Endothelial cell of umbilical vein (primary cell): ENCODE results near the gene MYO1B. TPM values are rescaled to one million over a fixed set of nuclear protein-coding genes. Genes with fewer than 3 reads are reported as not detected.

Experiments
- BruUV-seq: library from RNA; stranded (reverse); fragments of 400-500 nt; replicated peaks from 2 replicates; lab custom pipeline; 2021; lab: Mats Ljungman, UMichigan
- CTCF ChIA-PET: fragments of 300-600, 350-600 bp; sonication (Branson Sonifier 250); formaldehyde crosslinking; loops from one replicate; lab custom pipeline; 2021; ENCODE audit warnings: antibody characterized with exemption, inconsistent platforms; lab: Charles Lee
- POLR2A ChIA-PET: fragments of 300-600, 350-600 bp; sonication (Branson Sonifier 250); formaldehyde crosslinking; loops from one replicate; lab custom pipeline; 2021; ENCODE audit warnings: antibody characterized with exemption, inconsistent platforms; lab: Charles Lee
- DNase-seq: peaks from one replicate; pipeline ENCODE4 v3.0.0-alpha.2; 2011; ENCODE audit warnings: low read depth, low spot score
- FAIRE-seq: peaks from 2 replicates; lab custom pipeline; 2011; peaks lifted over from hg19 to GRCh38; lab: Jason Lieb, UNC
- H2AFZ ChIP-seq: 2 replicates; pipeline ENCODE4 v1.6.0; 2012; ENCODE audit warnings: low read depth, low read length, control low read depth, inconsistent platforms
- H3K27ac ChIP-seq: 2 replicates; pipeline ENCODE4 v1.5.1; 2011; ENCODE audit warnings: low read depth, mild to moderate bottlenecking, control low read depth, low read length, moderate library complexity; ENCODE audit not compliant: insufficient read depth
- H3K27me3 ChIP-seq, 2 experiments: 2 replicates each; pipeline versions ENCODE4 v1.6.0 to v1.6.1; 2011; ENCODE audit warnings: low read length in 2 of 2, mixed read lengths in 1 of 2; ENCODE audit not compliant: control insufficient read depth in 2 of 2, insufficient read depth in 2 of 2
- H3K36me3 ChIP-seq, 2 experiments: 2 replicates in 1 of 2; 3 replicates in 1 of 2; pipeline ENCODE4 v1.5.1; 2011; ENCODE audit warnings: low read length in 2 of 2, mild to moderate bottlenecking in 1 of 2, moderate library complexity in 1 of 2; ENCODE audit not compliant: control insufficient read depth in 2 of 2, insufficient read depth in 2 of 2; ENCODE audit errors: extremely low read depth in 1 of 2
- H3K4me1 ChIP-seq: 3 replicates; pipeline ENCODE4 v1.5.1; 2011; ENCODE audit warnings: mild to moderate bottlenecking, low read length; ENCODE audit not compliant: control insufficient read depth, insufficient read depth; ENCODE audit errors: extremely low read depth
- H3K4me2 ChIP-seq: 2 replicates; pipeline ENCODE4 v1.6.1; 2011; ENCODE audit warnings: low read length, control low read depth, mixed read lengths; ENCODE audit not compliant: insufficient read depth
- H3K4me3 ChIP-seq, 3 experiments: fragments of 200-600 bp in 1 of 3; sonication (generic), shearing (Covaris generic) in 1 of 3; replicated peaks in 1 of 3; 2 replicates each; pipeline ENCODE4 v1.5.1; 2011 to 2016; ENCODE audit warnings: control low read depth in 3 of 3, low read length in 3 of 3, mild to moderate bottlenecking in 2 of 3, inconsistent platforms in 1 of 3, low read depth in 1 of 3, moderate library complexity in 1 of 3; ENCODE audit not compliant: insufficient read depth in 1 of 3
- H3K79me2 ChIP-seq: 2 replicates; pipeline ENCODE4 v1.6.0; 2012; ENCODE audit warnings: low read length, inconsistent platforms; ENCODE audit not compliant: control insufficient read depth, insufficient read depth
- H3K9ac ChIP-seq: replicated peaks from 2 replicates; pipeline ENCODE3; 2011; ENCODE audit warnings: low read length, control low read depth; ENCODE audit not compliant: insufficient read depth; ENCODE audit errors: extremely low read depth
- H3K9me1 ChIP-seq: replicated peaks from 3 replicates; pipeline ENCODE4 v1.6.0; 2011; ENCODE audit warnings: mild to moderate bottlenecking, low read length; ENCODE audit not compliant: control insufficient read depth, insufficient read depth; ENCODE audit errors: extremely low read depth
- H3K9me3 ChIP-seq: replicated peaks from 2 replicates; pipeline ENCODE4 v1.5.1; 2012; ENCODE audit warnings: low read length, inconsistent platforms; ENCODE audit not compliant: control insufficient read depth, insufficient read depth
- H4K20me1 ChIP-seq: replicated peaks from 2 replicates; pipeline ENCODE3; 2011; ENCODE audit warnings: mild to moderate bottlenecking, low read length; ENCODE audit not compliant: control insufficient read depth, insufficient read depth; ENCODE audit errors: extremely low read depth
- EZH2 ChIP-seq: IDR thresholded peaks from 2 replicates; pipeline ENCODE4 v1.6.1; 2012; ENCODE audit warnings: borderline replicate concordance, low read depth, mild to moderate bottlenecking, moderate library complexity, low read length, inconsistent platforms; ENCODE audit not compliant: severe bottlenecking
- FOS ChIP-seq: IDR thresholded peaks from 2 replicates; pipeline ENCODE4 v1.6.1; 2011; ENCODE audit warnings: mild to moderate bottlenecking, low read length, moderate library complexity, borderline replicate concordance; ENCODE audit not compliant: insufficient read depth
- GATA2 ChIP-seq: IDR thresholded peaks from 2 replicates; pipeline ENCODE4 v1.7.0; 2011; ENCODE audit warnings: low read depth, mild to moderate bottlenecking, moderate library complexity, mixed read lengths, low read length; ENCODE audit not compliant: insufficient read length, insufficient read depth
- JUN ChIP-seq: IDR thresholded peaks from 2 replicates; pipeline ENCODE4 v1.6.1; 2011; ENCODE audit warnings: borderline replicate concordance, low read depth; ENCODE audit not compliant: insufficient read length, insufficient read depth
- MYC ChIP-seq: IDR thresholded peaks from one replicate; pipeline ENCODE4 v1.6.1; 2011; ENCODE audit warnings: mild to moderate bottlenecking, low read depth, low read length
- POLR2A ChIP-seq: IDR thresholded peaks from 2 replicates; pipeline ENCODE4 v1.6.1; 2012; ENCODE audit warnings: low read depth, mild to moderate bottlenecking, control low read depth, low read length
- POLR2AphosphoS5 ChIP-seq: IDR thresholded peaks from 2 replicates; pipeline ENCODE4 v1.6.1; 2012; ENCODE audit warnings: low read depth, mild to moderate bottlenecking, control low read depth, low read length, moderate library complexity; ENCODE audit not compliant: insufficient read depth
- dilution Hi-C: fragments of 300-500 bp; cut with MboI; formaldehyde crosslinking; loops from one replicate; pipeline ENCODE4 v1.15.0; 2019; ENCODE audit warnings: low sequenced_read_pairs; ENCODE audit not compliant: extremely low pct_ligation_motif_present
- intact Hi-C: fragments of 100-400 bp; cut with micrococcal nuclease; formaldehyde crosslinking; loops from one replicate; pipeline ENCODE4 v1.10.0; 2022
- polyA plus RNA-seq, 4 experiments: library from polyadenylated mRNA; depleted of rRNA in 3 of 4; stranded (reverse) in 3 of 4; unstranded in 1 of 4; fragments of >200 nt; gene quantifications; 2 replicates each; pipeline versions ENCODE4 v1.2.1 to v1.2.3, GENCODE V29; 2011 to 2012; ENCODE audit warnings: missing spikeins in 1 of 4
- total RNA-seq: library from RNA; stranded (reverse); gene quantifications from 2 replicates; pipeline ENCODE4 v1.2.3, GENCODE V29; 2021
- TF ChIP-seq, protein P1 (sequence below), 2 donors: IDR thresholded peaks; 1 replicate in 1 of 2; 2 replicates in 1 of 2; pipeline ENCODE4 v1.5.1; 2011; ENCODE audit warnings: low read length in 2 of 2, mild to moderate bottlenecking in 2 of 2, moderate library complexity in 2 of 2, control low read depth in 1 of 2, inconsistent platforms in 1 of 2, low read depth in 1 of 2; ENCODE audit not compliant: insufficient read depth in 1 of 2; ENCODE audit errors: extremely low read depth in 1 of 2
- TF ChIP-seq, protein P2 (sequence below): IDR thresholded peaks from 2 replicates; pipeline ENCODE4 v1.6.1; 2011; ENCODE audit not compliant: insufficient read depth, insufficient read length

The MYO1B gene
- total and polyA plus RNA-seq, 2 donors (not counting 3 experiments of a cell fraction or from before 2014, with no cell fraction given), result 8.7 to 51.1 TPM

DNA sequence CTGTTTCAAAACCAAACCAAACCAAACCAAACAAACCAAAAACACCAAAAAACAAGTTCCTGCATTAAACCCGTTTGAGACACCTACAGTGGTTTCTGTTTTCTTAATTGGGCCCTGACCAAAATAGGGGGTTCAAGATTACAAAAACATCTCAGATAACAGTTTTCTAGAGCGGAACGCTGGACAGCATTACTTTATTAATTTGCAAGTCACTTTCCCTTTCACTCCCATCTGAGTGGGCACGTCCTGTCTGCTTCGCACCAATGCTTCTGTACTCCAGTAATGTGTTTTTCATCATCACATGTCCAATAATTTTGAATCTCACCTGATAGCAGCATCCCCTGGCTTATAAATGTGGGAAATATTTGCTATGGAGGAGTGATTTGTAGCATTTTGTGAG lies 11.7 kb upstream of the MYO1B start:
- dilution Hi-C loops (no loop called here), intact Hi-C loops (loop anchor here (5.0 kb wide), 1 partner anchor 289 kb away; no protein-coding TSS in a partner anchor)
- H3K4me1 ChIP-seq, result no peaks in the 10 kb centered on the region
- no peak for FAIRE-seq
- no peak overlapping the region for H2AFZ ChIP-seq
- no peaks in the 10 kb centered on the region for H4K20me1 ChIP-seq
- H3K9ac ChIP-seq, result no peak overlapping the region
- ChIA-PET CTCF (no interaction called here), POLR2A (no interaction called here)
- TF ChIP-seq JUN (no peak), POLR2A (no peak), POLR2AphosphoS5 (no peak), FOS (no peak), GATA2 (no peak), EZH2 (no peak), MYC (no peak)
- TF ChIP-seq, protein P1, sequence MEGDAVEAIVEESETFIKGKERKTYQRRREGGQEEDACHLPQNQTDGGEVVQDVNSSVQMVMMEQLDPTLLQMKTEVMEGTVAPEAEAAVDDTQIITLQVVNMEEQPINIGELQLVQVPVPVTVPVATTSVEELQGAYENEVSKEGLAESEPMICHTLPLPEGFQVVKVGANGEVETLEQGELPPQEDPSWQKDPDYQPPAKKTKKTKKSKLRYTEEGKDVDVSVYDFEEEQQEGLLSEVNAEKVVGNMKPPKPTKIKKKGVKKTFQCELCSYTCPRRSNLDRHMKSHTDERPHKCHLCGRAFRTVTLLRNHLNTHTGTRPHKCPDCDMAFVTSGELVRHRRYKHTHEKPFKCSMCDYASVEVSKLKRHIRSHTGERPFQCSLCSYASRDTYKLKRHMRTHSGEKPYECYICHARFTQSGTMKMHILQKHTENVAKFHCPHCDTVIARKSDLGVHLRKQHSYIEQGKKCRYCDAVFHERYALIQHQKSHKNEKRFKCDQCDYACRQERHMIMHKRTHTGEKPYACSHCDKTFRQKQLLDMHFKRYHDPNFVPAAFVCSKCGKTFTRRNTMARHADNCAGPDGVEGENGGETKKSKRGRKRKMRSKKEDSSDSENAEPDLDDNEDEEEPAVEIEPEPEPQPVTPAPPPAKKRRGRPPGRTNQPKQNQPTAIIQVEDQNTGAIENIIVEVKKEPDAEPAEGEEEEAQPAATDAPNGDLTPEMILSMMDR (IDR thresholded peaks at IDR 0.05; ENCODE audit: extremely low read depth in 1 of 2, insufficient read depth in 1 of 2, low read depth in 1 of 2, low read length in 2 of 2), result no peak
- TF ChIP-seq, protein P2, sequence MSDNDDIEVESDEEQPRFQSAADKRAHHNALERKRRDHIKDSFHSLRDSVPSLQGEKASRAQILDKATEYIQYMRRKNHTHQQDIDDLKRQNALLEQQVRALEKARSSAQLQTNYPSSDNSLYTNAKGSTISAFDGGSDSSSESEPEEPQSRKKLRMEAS, result no peak
- no peaks in the 10 kb centered on the region for H3K79me2 ChIP-seq
- no peaks in the 10 kb centered on the region for H3K9me1 ChIP-seq
- no peak overlapping the region for H3K27ac ChIP-seq
- DNase-seq, result no peak
- H3K4me3 ChIP-seq, result no peak overlapping the region
- no peak overlapping the region for H3K4me2 ChIP-seq
- H3K27me3 ChIP-seq, result no peaks in the 10 kb centered on the region
- H3K36me3 ChIP-seq, result no peaks in the 10 kb centered on the region
- H3K9me3 ChIP-seq, result no peaks in the 10 kb centered on the region
- no TSS peak for BruUV-seq
